Fibroblast of skin of left biceps (primary cell): Measurements from ENCODE around the gene RBFOX1.

Source experiments
- DNase-seq, 2 experiments: peaks; one replicate each; pipeline ENCODE4 v3.0.0-alpha.2; 2013; ENCODE audit warnings: low read depth in 2 of 2

Gene RBFOX1

DNA sequence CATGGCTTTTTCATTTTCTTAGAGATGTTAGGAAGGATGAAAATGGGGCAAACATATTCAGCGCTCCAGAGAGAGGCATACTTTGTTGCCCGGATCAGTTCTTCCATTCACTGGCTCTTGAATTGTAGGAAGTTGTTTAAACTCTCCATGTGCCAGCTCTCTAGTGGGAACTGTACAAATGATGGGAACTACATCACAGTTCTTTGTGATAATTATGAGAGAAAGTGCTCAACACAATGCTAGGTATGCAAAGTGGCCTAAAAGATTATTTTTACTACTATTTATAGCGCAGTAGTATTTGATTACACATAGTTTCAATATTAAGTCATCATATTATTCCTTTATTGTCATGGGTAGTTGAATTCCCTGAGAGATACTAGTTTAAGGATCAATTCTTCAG lies 268.5 kb downstream of the RBFOX1 start:
- no peak for DNase-seq

GRCh38 chr16:7602291-7602950 lies 269.8 kb downstream of the RBFOX1 start:
- DNase-seq: no peak

GRCh38 chr16:7605812-7606211 lies 273.2 kb downstream of the RBFOX1 start:
- no peak for DNase-seq

- no peak for DNase-seq
Observed at GRCh38 chr16:7612671-7613070, 280.0 kb downstream of the RBFOX1 start.

DNA sequence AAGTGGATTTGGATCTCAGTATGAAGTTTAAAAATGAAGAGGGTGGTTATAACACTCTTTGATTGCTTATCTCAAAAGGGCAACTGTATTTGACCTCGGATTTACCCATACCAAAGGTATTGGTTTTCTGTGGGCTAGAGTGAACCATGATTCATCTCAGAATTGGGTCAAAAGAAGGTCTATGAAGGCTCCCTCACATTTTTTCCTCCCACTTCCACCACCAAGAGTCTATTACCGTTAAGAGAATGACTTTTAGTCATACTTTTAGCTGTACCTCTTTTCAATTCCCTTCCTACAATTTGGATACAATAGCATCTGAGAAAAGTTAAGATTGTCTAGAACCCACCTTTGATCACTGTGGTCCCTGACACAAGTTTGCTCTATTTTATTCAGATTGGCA lies 280.9 kb downstream of the RBFOX1 start:
- no peak for DNase-seq

- DNase-seq: no peak
Observed at GRCh38 chr16:7614021-7614795, 281.6 kb downstream of the RBFOX1 start.

DNA sequence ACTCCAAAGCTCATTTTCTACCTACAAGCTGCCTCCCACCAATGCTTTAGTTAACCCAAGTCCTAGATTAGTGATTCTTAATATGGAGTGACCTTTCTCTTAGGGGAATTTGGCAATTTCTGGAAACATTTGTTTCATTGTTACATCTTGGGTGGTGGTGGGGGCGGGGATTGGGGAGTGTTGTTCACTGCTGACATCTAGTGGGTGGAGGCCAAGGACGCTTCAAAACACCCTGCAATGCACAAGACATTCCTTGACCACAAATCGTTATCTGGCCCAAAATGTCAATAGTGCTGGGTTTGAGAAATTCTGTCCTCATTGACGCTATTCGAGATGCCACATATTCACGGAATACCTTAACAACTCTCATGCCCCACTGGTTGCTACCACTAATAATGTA lies 282.9 kb downstream of the RBFOX1 start:
- DNase-seq: no peak

GRCh38 chr16:7624871-7625766 lies 292.5 kb downstream of the RBFOX1 start:
- no peak for DNase-seq

DNA sequence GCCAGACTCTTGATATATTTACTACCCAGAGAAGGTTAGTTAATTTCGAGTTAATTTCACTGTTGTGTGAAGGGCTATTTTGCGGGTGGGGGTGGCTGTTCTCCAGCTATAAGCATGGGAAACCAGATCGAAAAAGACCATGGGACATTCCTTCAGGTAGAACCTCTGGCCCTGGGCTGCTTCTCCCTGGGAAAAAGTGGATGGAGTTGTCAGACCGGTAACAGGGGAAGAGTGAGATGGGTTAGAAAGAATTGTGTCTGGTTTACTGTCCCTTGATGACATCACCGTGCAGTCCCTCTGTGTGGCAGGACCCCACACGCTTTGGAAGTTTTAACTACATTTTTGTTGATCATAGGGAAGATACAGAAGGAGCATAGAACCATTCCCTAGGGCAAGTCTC lies 296.3 kb downstream of the RBFOX1 start:
- no peak for DNase-seq

GRCh38 chr16:7629571-7629970 lies 296.9 kb downstream of the RBFOX1 start:
- no peak for DNase-seq

GRCh38 chr16:7637446-7637845 lies 304.8 kb downstream of the RBFOX1 start:
- no peak for DNase-seq

- DNase-seq: no peak
Observed at GRCh38 chr16:7638306-7638705, 305.7 kb downstream of the RBFOX1 start.

DNA sequence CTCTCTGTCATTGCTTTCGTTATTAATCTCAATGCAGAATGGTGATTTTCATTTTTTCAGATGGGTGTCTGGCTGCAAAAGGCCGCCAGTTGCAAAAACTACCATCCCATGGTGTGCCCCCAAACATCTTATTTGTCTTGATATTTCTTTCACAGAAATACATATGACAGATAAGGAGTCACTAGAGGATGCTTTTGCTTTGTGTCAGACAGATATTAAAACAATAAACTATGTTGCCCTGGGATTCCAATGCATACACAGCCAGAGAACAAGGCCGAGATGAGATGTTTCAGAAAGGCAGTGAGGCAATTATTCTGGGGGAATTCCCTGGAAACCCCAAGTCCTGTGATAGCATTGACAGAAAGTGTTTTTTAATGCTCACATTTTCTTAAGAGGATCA lies 307.7 kb downstream of the RBFOX1 start:
- no peak for DNase-seq

DNA sequence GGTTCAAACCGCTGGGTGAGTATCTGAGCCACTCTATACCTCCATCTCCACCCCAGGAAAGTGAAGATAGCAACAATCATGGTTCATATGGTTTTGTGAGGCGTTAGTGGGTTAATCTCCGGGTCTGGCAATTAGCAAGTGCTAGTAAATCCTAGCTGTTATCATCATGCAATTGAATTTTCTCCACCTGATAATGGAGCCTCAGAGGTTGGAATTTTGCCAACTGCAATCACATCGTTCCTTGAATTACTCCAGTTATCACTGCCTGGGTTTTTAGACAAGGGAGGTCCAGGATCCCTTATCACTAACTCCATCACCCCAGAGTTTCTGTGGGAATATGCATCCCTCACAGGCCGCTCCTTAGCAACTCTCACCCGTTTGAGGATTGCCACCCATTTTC lies 311.5 kb downstream of the RBFOX1 start:
- no peak for DNase-seq

DNA sequence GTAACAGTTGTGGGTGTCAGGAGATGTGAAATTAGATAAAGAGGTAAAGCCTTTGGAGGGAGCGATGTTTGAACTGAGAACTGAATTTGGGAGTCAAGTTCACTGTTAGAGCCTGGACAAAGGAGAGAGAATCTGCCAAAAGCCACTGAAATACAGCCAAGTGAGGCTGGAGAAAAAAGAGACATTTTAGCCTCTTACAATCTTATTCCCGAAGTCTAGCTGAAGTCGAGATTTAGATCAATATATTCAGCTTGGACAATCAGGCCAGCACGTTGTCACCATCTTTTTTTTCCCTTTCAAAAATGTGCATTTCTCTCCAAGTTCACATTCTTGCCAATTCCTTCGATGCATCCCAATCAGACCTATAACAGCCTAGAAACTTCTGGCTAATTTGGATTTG lies 312.2 kb downstream of the RBFOX1 start:
- DNase-seq: no peak

DNA sequence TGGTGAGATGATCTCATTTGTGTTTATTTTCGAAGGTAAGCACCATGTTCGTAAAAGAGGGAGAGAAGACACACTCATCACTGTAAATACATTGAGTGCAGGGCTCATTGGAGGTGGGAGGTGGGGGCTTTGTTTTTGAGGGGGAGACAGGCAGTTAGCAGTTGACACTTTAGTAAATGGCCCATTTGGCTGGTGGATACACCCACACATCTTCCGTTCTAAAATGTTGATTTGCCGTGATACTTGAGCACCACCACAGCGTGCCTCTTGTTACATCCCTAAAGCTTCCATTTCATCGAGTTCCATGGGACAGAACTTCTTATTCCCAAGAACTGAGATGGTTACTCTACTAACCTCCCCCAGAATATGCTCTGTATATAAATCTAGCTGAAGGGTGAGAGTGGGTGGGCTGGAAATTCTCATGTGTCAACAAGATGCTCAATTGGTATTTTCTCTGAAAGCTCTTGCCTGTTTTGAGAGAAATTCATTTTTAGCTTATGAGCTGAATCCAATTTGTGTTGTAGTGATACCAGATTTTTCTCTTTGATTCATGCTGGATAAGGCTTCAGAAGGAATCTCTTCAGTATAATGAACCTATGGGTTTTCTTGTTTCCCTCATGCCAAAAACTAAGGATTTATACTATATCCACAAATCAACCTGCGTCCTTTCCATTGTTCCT lies 314.3 kb downstream of the RBFOX1 start:
- no peak for DNase-seq

DNA sequence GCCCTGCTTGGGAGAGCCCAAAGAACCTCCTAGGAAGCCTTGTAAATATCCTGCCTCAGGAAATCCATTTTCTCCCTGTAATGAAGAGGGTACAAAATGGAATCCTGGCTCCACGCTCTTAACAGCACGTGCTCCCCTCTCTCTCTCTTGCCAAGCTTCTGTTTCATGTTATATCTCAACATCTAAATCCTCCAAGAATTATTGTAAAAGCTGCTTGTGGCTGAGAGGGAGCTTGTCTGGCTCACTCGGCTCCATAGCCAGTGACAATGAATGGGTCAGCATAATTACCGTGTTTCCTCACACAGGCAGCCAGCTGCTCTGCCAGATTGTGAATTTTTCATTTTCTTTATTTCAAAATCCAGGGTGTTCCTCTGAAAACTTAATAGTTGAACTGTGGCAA lies 317.8 kb downstream of the RBFOX1 start:
- no peak for DNase-seq

- no peak for DNase-seq
Observed at GRCh38 chr16:7651803-7652570, 319.3 kb downstream of the RBFOX1 start.

DNA sequence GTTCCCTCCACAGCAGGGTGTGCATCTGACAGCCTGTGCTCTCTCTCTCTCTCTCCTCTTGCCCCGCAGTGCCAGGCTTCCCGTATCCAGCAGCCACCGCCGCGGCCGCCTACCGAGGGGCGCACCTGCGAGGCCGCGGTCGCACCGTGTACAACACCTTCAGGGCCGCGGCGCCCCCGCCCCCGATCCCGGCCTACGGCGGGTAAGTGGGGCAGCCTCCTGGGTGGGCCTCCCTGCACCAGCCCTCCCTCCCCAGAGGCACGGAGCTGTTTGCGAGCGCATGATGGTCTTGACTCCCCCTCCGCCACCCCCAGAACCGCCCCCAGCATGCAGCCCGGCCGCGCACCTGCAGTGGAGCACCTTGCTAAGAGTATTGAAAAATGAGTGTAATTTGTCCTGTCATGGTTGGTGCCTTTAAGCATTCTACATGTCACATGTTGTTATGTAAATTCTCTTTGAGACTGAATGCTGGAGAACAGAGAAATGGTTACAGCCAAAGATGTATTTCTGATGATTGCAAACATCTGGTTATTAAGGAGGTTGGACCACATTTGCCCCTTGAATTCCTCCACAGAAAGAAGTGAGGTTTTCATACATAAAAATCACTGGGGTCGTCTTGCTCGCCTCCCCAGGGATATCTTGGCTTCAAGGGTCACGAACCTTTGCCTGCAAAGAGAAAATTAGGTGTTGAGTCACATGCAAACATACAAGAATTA lies 321.3 kb downstream of the RBFOX1 start:
- no peak for DNase-seq

GRCh38 chr16:7675628-7676027 lies 343.0 kb downstream of the RBFOX1 start:
- no peak for DNase-seq

- no peak for DNase-seq
Observed at GRCh38 chr16:7680296-7680695, 347.7 kb downstream of the RBFOX1 start.
